HG02884 (cell line): ENCODE measurements around the gene CYB5R3.
"Not testable (repeated sequence)": the region's sequence is repeated elsewhere in the genome, so short reads cannot be mapped to it uniquely, and the experiment has no call there.

ENCODE experiments used
- ATAC-seq: cut with Tn5 transposase; IDR thresholded peaks from one replicate; pipeline ENCODE4 v1.9.1; 2021; ENCODE audit warnings: mild to moderate bottlenecking, moderate library complexity; ENCODE audit not compliant: unreplicated experiment

Gene CYB5R3

DNA sequence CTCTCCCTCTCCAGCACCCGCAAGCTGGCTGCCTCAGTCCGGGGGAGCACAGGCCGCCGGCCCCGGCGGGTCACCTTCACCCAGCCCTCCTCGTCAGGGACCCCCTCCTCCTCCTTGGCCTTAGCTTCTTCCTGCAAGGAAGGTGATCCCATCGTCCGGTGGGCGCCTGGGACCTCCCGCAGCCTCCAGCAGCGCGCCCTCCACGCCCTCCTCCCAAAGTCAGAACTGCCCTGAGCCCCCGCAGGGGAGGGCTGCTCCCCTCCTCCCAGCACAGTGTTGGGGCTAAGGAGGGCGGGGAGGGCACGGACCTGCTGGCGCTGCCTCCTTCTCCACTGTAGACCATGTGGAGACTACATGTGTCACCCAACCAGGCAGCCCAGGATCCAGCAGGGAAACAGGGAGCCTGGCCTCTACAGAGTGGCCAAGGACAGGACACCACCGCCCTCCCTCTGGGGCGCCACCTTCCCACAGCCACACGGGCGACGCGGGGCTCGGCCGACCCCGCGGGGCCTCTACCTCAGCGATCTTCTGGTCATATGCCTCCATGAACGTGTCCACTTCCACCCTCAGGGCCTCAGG is 73.1 kb downstream of the CYB5R3 start:
- not testable (repeated sequence) for ATAC-seq

DNA sequence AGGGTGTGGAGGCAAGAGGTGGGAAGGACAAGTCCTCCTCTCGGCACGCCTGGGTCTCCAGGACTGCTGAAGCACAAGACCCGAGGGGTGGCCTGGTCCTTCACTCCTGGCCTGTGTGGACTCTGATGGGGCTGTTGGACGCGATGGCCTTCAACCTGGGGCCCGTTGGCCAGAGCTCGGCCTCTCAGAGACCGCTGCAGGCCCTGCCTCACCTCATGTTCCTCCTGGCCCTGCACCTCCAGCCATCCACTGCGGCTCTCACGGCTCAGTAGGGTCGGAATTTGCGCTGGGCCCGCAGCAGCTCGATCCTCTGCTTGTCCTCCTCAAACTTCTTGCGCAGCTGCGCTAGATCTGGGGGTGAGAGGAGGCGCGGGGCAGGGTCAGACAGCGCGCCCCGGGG is 74.7 kb downstream of the CYB5R3 start:
- not testable (repeated sequence) for ATAC-seq

DNA sequence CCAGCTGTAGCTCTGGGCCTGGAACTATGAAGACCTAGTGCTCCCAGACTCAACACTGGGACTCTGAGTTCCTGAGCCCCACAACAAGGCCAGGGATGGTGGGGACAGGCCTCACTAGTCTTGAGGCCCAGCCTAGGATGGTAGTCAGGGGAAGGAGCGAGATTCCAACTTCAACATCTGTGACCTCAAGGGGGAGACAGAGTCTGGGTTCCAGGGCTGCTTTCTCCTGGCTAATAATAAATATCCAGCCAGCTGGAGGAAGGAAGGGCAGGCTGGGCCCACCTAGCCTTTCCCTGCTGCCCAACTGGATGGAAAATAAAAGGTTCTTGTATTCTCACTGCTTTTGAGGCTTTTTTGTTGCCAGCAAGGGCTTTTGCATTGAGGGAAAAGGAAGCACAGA is 75.1 kb downstream of the CYB5R3 start:
- not testable (repeated sequence) for ATAC-seq

DNA sequence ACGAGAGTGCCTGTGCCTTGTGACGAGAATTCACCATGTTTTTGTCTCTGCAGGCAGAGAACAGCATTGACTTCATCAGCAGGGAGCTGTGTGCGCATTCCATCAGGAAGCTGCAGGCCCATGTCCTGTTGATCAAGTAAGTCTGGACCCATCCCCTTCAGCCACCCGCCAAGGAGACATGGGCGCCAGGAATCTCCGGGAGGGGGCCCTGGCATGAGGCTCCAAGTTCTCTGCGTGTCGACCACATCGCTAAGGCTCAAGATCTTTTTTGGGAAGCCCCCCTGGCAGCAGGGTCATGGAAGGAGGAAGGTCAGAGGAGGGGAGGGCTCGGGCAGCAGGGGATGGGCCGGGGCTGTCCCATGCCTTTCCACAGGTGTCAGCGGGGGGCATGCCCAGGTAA is 78.1 kb downstream of the CYB5R3 start:
- ATAC-seq: not testable (repeated sequence)

DNA sequence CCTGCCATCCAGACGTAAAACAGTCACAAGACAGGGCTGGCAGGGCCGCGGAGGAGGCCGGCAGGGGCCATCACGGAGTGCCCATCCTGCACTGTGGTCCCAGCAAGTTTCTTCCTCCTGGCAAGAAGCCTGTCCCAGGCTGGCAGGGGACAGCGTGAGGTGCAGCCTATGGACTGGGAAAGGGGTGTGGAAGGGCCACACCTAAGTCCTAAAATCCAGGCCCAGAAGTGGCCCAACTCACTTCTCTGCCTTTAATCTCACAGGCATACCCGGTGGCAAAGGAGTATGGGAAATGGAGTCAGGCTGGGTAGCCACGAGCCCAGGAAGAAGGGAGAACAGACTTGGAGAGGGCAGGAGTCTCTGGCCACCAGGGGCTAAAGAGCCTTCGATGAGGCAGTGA is 78.6 kb downstream of the CYB5R3 start:
- not testable (repeated sequence) for ATAC-seq

DNA sequence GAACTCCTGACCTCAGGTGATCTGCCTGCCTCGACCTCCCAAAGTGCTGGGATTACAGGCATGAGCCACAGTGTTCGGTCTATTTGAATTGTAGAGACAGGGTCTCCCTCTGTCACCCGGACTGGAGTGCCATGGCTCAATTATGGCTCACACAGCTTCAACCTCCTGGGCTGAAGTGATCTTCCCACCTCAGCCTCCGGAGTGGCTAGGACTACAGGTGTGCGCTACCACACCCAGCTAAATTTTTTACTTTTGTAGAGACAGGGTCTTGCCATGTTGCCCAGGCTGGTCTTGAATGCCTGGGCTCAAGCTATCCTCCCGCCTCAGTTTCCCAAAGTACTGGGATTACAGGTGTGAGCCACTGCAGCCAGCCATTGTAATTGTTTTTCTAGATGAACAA is 81.2 kb downstream of the CYB5R3 start:
- not testable (repeated sequence) for ATAC-seq
